HepG2 (cell line): ENCODE results near the gene FGF19. TPM values are rescaled to one million over a fixed set of nuclear protein-coding genes. Genes with fewer than 3 reads are reported as not detected.

Experiments
- ADNP ChIP-seq: sonication (generic); formaldehyde crosslinking; IDR thresholded peaks from 2 replicates; pipeline ENCODE4 v1.4.0; 2020; ENCODE audit warnings: missing genetic modification reagents
- CEBPZ ChIP-seq: IDR thresholded peaks from 2 replicates; pipeline ENCODE4 v1.6.1; 2012; ENCODE audit warnings: low read length, improper control_type of control experiment
- KLF12 ChIP-seq: sonication (generic); formaldehyde crosslinking; IDR thresholded peaks from 2 replicates; pipeline ENCODE4 v1.4.0; 2020; ENCODE audit warnings: missing genetic modification reagents, borderline replicate concordance
- MIER3 ChIP-seq: IDR thresholded peaks from 2 replicates; pipeline ENCODE4 v1.6.1; 2016; ENCODE audit warnings: missing compliant biosample characterization, borderline replicate concordance
- PAXIP1 ChIP-seq: sonication (generic); formaldehyde crosslinking; conservative IDR thresholded peaks from 2 replicates; pipeline ENCODE4 v1.4.0; 2020; ENCODE audit warnings: mild to moderate bottlenecking, missing genetic modification reagents, moderate library complexity
- ZHX2 ChIP-seq, 2 experiments: sonication (generic) in 1 of 2; formaldehyde crosslinking in 1 of 2; IDR thresholded peaks; 2 replicates each; pipeline versions ENCODE4 v1.6.1 to v1.9.0; 2014 to 2022; ENCODE audit warnings: antibody characterized with exemption in 1 of 2, borderline replicate concordance in 1 of 2, inconsistent platforms in 1 of 2, low read depth in 1 of 2, missing genetic modification reagents in 1 of 2
- ZNF280D ChIP-seq: sonication (generic); formaldehyde crosslinking; IDR thresholded peaks from 2 replicates; pipeline ENCODE4 v1.5.1; 2020; ENCODE audit warnings: mild to moderate bottlenecking, missing genetic modification reagents
- ZNF350 ChIP-seq: sonication (generic); formaldehyde crosslinking; IDR thresholded peaks from 2 replicates; pipeline ENCODE4 v1.4.0; 2020; ENCODE audit warnings: mild to moderate bottlenecking, low read depth, missing genetic modification reagents, borderline replicate concordance
- ZNF577 ChIP-seq: sonication (generic); formaldehyde crosslinking; IDR thresholded peaks from 2 replicates; pipeline ENCODE4 v1.4.0; 2020; ENCODE audit warnings: mild to moderate bottlenecking, low read depth, missing genetic modification reagents, borderline replicate concordance
- ZNF619 ChIP-seq: sonication (generic); formaldehyde crosslinking; IDR thresholded peaks from 2 replicates; pipeline ENCODE4 v1.4.0; 2020; ENCODE audit warnings: mild to moderate bottlenecking, missing genetic modification reagents
- ZNF772 ChIP-seq: sonication (generic); formaldehyde crosslinking; IDR thresholded peaks from 2 replicates; pipeline ENCODE4 v1.5.0; 2020; ENCODE audit warnings: mild to moderate bottlenecking, missing genetic modification reagents
- polyA plus RNA-seq, 8 experiments: library from polyadenylated mRNA; depleted of rRNA in 3 of 8; stranded (reverse) in 7 of 8; unstranded in 1 of 8; fragments of >200 nt; fragmentation: Illumina TruSeq in 4 of 8; extraction: Trizol in 4 of 8; gene quantifications; 2 replicates each; pipeline versions ENCODE4 v1.2.1 to v1.2.3, GENCODE V29; 2011 to 2016; ENCODE audit warnings: low read depth in 4 of 8, missing spikeins in 1 of 8, mixed read lengths in 1 of 8; ENCODE audit not compliant: insufficient read depth in 1 of 8
- total RNA-seq, 5 experiments: library from RNA; depleted of rRNA; stranded (reverse); fragments of >200 nt; fragmentation: Illumina TruSeq; extraction: Trizol; gene quantifications; 2 replicates each; pipeline ENCODE4 v1.2.3, GENCODE V29; 2016; ENCODE audit warnings: low read depth in 1 of 5

FGF19 gene
- total and polyA plus RNA-seq, 2 of the 13 experiments (the other 11 are each of a cell fraction or from before 2014, with no cell fraction given): 0.07 TPM; not detected in 1

GRCh38 chr11:69657911-69658625, 45.8 kb downstream of the FGF19 start (continued):
- TF ChIP-seq PAXIP1 (CRISPR knock-in tag): peak; percentile 96
- TF ChIP-seq KLF12 (CRISPR knock-in tag): 0 out of 2 replicates have a peak, but pooled peaks have one; percentile 58
- TF ChIP-seq ADNP (CRISPR knock-in tag): no peak
- TF ChIP-seq ZNF280D (CRISPR knock-in tag): no peak
- no peak for TF ChIP-seq ZHX2 (IDR thresholded peaks at IDR 0.05; ENCODE audit: low read depth)
- TF ChIP-seq ZHX2 (CRISPR knock-in tag; IDR thresholded peaks at IDR 0.05; ENCODE audit: borderline replicate concordance): no peak
- peak; percentile 88 for TF ChIP-seq ZNF350 (CRISPR knock-in tag)
- TF ChIP-seq ZNF577 (CRISPR knock-in tag): no peak
- peak; percentile 41; the same call in 1 of the 2 replicates for TF ChIP-seq MIER3 (CRISPR knock-in tag)
- no peak for TF ChIP-seq CEBPZ
- TF ChIP-seq ZNF772 (CRISPR knock-in tag): peak; percentile 70; the same call in 1 of the 2 replicates
- TF ChIP-seq ZNF619 (CRISPR knock-in tag): no peak
